ENCODE results near the gene PITRM1.

Gene PITRM1

GRCh38 chr10:3141351-3142005 lies 31.1 kb downstream of the PITRM1 start:
- TF ChIP-seq CTCF (IDR thresholded peaks at IDR 0.05) = no peak
- H3K4me3 ChIP-seq = no peak overlapping the region
- no peaks in the 10 kb centered on the region for H3K27me3 ChIP-seq
- H3K27ac ChIP-seq = peak overlapping the region in 1 of 2 donors; percentile 52
- intact Hi-C loops (cut with DNase I; ENCODE audit: low total_unique reads) = no loop called here
- H3K9me3 ChIP-seq = no peaks in the 10 kb centered on the region
- peaks cover 0 to 24% (median 13%) of the 10 kb centered on the region in 4 donors for H3K4me1 ChIP-seq
- peaks cover 86 to 100% (median 98%) of the 10 kb centered on the region in 3 donors for H3K36me3 ChIP-seq
- no peak for DNase-seq

- Histone ChIP-seq H3K9me3 (no peaks in the 10 kb centered on the region), H3K27me3 (no peaks in the 10 kb centered on the region), H3K4me1 (peaks cover 0 to 24% (median 13%) of the 10 kb centered on the region in 4 donors), H3K4me3 (no peak overlapping the region), H3K27ac (peak overlapping the region; percentile 48 to 52), H3K36me3 (peaks cover 86 to 100% (median 98%) of the 10 kb centered on the region in 3 donors)
- no peak for TF ChIP-seq CTCF (IDR thresholded peaks at IDR 0.05)
- DNase-seq = peak in 1 of 2 donors; percentile 84
- intact Hi-C loops (cut with DNase I; ENCODE audit: low total_unique reads) = no loop called here
Observed at GRCh38 chr10:3140280-3140679, 32.3 kb downstream of the PITRM1 start.

GRCh38 chr10:3139216-3139910 lies 33.2 kb downstream of the PITRM1 start:
- intact Hi-C loops (cut with DNase I; ENCODE audit: low total_unique reads) = no loop called here
- Histone ChIP-seq H3K9me3 (no peaks in the 10 kb centered on the region), H3K4me3 (no peak overlapping the region), H3K36me3 (peaks cover 84 to 100% (median 97%) of the 10 kb centered on the region in 3 donors), H3K4me1 (peaks cover 0 to 24% (median 13%) of the 10 kb centered on the region in 4 donors), H3K27me3 (no peaks in the 10 kb centered on the region), H3K27ac (peak overlapping the region in 1 of 2 donors; percentile 52)
- no peak for TF ChIP-seq CTCF (IDR thresholded peaks at IDR 0.05)
- peak in 1 of 2 donors; percentile 64 for DNase-seq

- DNase-seq = peak in 1 of 2 donors; percentile 63
- Histone ChIP-seq H3K36me3 (peaks cover 81 to 100% (median 95%) of the 10 kb centered on the region in 3 donors), H3K4me3 (no peak overlapping the region), H3K27me3 (no peaks in the 10 kb centered on the region), H3K9me3 (no peaks in the 10 kb centered on the region), H3K4me1 (peaks cover 0 to 24% (median 13%) of the 10 kb centered on the region in 4 donors), H3K27ac (peak overlapping the region in 1 of 2 donors; percentile 17)
- no peak for TF ChIP-seq CTCF (IDR thresholded peaks at IDR 0.05)
- intact Hi-C loops (cut with DNase I; ENCODE audit: low total_unique reads) = no loop called here
Observed at GRCh38 chr10:3137958-3138726, 34.4 kb downstream of the PITRM1 start.

- H3K27ac ChIP-seq = peak overlapping the region in 1 of 2 donors; percentile 42
- no peaks in the 10 kb centered on the region for H3K9me3 ChIP-seq
- peaks cover 81 to 100% (median 95%) of the 10 kb centered on the region in 3 donors for H3K36me3 ChIP-seq
- H3K4me1 ChIP-seq = peaks cover 0 to 24% (median 13%) of the 10 kb centered on the region in 4 donors
- intact Hi-C loops (cut with DNase I; ENCODE audit: low total_unique reads) = no loop called here
- no peak for TF ChIP-seq CTCF (IDR thresholded peaks at IDR 0.05)
- no peak overlapping the region for H3K4me3 ChIP-seq
- H3K27me3 ChIP-seq = no peaks in the 10 kb centered on the region
- DNase-seq = peak; percentile 69 to 83
Observed at GRCh38 chr10:3136763-3137611, 35.6 kb downstream of the PITRM1 start.
